Effector CD4-positive, alpha-beta T cell (primary cell): ENCODE measurements around the gene PLEKHG1.
A peak's percentile ranks its signal among the peaks of the same experiment; 100 is the strongest.

Source experiments
- DNase-seq: peaks from one replicate; pipeline ENCODE4 v3.0.0-alpha.2; 2020

Gene PLEKHG1

GRCh38 chr6:150590446-150590845, 9.2 kb upstream of the PLEKHG1 start:
- no peak for DNase-seq

DNA sequence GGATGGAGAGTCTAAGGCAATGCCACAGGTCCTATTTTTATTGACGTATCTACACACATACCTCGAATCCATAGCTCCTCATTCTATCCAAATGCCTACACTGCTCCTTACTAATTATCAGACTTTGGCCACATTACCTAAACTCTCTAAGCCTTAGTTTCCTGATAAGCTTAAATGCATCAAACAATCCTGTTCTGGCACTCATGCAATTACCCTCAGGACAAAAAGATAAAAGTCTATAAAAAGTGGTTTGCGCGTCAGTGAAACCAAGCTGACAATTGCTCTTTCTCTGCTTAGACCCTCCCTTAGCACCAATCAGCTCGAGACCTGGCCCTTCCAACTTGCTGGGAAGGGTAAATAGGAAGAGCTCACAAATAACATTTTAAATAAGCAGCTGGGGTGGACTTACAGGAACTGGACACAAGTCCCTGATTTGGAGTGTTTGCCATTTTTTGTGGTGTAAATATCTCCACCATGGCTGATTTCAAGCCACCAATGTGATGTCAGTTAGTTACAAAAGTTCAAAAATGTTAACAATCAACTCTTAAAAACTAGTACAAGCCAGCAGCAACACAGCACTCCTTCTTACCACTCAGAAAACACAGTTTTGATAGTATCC, 7.2 kb upstream of the PLEKHG1 start:
- no peak for DNase-seq

GRCh38 chr6:150593119-150593518, 6.6 kb upstream of the PLEKHG1 start:
- DNase-seq, result no peak

GRCh38 chr6:150596439-150596838, 3.2 kb upstream of the PLEKHG1 start:
- DNase-seq, result no peak

GRCh38 chr6:150598401-150598800, 1.3 kb upstream of the PLEKHG1 start:
- no peak for DNase-seq

- no peak for DNase-seq
Measured at GRCh38 chr6:150598858-150599198, 857 bp upstream of the PLEKHG1 start.

- no peak for DNase-seq
Measured at GRCh38 chr6:150600010-150600300, 270 bp downstream of the PLEKHG1 start.

DNA sequence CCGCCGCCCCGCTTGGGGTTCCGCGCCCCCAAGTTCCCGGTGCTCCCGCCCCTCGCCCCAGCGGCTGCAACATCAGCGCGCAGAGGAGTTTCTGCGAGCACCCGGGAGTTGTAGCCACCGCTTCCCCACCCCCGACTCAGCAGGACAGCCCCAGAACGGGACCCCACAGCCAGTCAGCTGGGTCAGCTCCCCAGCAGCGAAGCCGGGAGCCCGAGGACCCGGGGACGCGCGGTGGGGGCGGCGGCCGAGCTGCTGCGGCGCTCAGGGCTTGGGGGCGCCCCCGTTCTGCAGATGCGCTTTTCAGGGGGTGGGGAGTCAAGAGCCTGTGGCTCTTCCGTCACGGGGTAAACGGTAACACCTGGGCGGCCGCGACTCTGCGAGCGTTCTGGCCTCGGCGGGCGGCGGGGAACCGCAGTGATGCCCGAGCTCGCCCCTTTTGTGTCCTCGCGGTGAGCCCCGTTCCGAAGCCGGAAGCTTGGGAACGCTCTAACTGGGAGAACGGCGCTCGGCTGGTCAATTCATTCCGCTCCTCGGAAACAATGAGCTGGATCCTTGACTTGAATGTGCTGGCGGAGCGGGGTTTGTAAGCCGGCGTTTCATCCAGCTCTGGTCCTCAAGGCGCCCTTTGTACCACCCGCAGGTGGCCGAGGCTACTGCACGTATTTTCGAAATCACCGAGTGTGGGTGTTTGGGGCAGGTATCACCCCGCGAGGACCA, 774 bp downstream of the PLEKHG1 start:
- peak; percentile 30 for DNase-seq

- no peak for DNase-seq
Measured at GRCh38 chr6:150601439-150601838, 1.8 kb downstream of the PLEKHG1 start.

DNA sequence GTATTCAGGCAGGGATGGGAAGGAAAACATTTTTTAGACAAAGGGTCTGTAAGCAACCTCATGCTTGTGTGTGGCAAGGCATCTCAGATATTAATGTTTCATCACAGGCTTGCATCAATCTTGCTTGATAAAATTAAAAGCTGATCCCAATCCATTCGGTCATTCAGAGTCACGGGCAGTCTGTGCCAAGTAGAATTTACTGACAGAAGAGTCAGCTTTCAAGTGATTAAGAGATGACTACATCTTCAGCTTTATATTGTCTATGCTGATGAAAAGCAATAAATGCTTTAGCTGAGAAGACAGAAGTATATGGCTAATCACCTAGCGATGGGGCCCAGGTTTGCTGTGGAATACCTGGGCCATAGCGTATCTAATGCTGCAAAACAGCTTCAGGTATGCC, 3.5 kb downstream of the PLEKHG1 start:
- no peak for DNase-seq

- no peak for DNase-seq
Measured at GRCh38 chr6:150604467-150604866, 4.8 kb downstream of the PLEKHG1 start.

DNA sequence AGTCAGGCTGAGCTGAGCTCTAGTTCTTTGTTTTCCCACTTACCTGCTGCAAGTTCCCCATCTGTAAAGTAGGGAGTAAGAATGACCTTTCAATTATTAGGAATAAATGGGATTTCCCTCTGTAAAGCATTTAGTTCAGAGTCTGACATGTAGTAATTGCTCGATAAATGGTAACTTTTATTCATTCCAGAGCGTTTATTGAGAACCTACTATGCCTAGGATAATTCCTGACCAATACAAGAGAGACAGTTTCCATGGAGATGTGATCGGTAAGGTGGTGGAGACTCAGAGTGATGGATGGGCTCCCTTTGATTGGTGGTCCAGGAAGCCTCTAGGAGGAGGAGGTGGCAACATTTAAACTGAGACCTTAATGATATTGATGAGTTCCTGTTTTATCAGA, 5.6 kb downstream of the PLEKHG1 start:
- DNase-seq, result no peak

DNA sequence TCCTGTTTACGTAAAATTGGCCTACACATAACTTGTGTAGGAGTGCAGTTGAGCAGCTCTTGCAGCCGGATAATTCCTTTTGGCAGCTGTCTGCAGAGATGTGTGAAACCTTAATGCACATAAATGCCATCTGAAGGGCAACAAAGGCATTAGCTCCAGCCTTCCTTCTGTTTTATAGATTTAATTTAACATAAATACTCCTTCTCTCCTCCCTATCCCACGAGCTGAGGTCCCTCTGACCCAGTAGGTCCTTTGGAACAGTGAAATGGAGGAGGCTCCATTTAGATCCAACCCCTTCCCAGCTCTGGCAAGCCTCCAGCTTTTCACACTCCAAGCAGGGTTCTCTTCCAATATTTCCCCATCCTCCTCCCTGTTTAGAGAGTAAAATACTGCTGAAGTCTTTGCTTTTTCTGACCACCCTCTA, 6.5 kb downstream of the PLEKHG1 start:
- no peak for DNase-seq

- no peak for DNase-seq
Measured at GRCh38 chr6:150606647-150607328, 7.1 kb downstream of the PLEKHG1 start.

DNA sequence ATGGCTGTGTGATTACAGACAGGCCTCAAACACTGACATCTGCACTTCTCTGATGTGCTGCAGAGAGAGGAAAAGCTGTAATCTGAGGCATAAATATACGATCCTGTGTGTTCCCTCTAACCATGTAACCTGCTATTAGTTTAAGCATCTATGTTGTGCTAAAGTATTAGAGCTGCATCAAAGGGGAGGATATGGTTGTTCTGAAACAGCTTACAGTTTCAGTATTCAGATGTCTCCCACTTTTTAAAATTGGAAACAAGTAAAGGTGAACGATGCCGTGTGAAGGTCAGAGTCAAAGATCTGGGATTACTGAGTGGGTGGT, 7.6 kb downstream of the PLEKHG1 start:
- no peak for DNase-seq

- no peak for DNase-seq
Measured at GRCh38 chr6:150610584-150610983, 10.9 kb downstream of the PLEKHG1 start.

GRCh38 chr6:150613269-150613668, 13.6 kb downstream of the PLEKHG1 start:
- no peak for DNase-seq

- no peak for DNase-seq
Measured at GRCh38 chr6:150615967-150616366, 16.3 kb downstream of the PLEKHG1 start.

DNA sequence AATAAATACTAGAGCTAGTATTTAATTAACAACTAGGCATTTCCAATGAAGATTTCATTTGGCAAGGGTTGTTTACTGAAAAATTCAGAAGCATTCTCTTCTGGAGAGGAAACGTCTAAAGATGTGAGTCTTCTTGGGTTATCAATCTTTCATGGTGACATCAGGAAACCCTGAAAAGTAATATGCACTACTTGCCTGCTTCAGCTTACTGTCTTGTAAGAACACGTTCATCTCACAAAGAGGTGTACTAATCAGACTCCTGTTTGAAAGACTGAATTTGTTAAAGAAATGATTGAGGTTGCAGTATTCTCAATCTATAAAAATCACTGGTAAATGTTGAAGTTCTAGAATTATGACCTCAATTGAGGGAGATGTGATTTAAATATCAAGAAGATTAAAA, 16.9 kb downstream of the PLEKHG1 start:
- DNase-seq, result no peak

DNA sequence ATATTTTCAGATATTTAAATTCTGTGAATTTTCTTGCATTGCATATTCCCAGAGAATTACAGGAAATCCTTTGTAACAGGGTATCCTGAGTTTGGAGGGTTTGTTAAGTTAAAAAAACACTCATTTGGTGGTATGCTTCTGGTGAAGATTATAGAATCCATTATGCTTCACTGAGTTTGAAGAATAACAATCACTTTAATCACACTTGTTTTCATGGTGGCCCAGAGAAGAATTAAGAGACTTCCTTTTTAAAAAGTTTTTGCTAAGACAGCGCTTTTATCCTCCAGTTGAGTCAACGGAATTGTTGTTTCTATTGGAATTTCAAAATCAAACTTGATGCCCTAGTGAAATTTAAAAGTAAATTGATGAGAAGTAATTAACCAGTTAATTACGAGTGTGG, 17.4 kb downstream of the PLEKHG1 start:
- no peak for DNase-seq

GRCh38 chr6:150617496-150618460, 18.1 kb downstream of the PLEKHG1 start:
- no peak for DNase-seq

DNA sequence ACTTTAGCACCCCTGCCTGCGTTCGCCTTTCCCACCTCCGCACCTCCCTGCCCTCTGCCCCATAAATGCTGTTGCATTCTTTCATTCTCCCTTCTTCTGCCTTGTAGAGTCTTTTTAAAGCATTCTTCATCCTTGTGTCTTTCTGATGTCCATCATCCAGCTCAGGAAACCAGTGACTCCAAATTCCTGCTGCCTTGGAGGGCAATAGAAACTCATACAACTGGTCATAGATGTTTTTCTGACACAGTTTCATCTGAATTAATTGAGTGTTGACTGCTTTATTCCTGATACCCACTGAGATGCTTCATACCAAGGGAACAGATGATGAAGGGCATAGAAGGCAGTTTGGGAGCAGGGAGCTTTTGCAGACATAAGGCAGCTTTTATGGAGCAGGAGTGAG, 19.6 kb downstream of the PLEKHG1 start:
- DNase-seq, result no peak

GRCh38 chr6:150620244-150620643, 20.6 kb downstream of the PLEKHG1 start:
- no peak for DNase-seq

DNA sequence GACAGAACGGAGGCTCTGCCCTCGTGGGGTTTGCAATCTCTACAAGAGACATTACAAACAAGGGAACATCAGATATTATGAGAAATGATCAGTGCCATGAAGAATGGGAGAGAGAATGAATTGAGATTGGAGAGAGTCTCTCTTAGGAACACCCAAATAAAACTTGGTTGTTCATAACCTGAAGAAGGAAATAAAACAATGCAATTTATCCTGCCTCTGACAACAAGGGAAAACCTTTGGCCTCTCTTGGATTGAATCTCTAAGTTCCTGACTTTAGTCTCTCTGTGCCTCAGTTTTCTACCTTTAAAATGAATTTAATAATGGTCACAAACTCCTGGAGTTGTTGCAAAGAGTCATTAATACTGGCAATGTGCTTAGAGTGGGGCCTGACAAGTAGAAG, 21.1 kb downstream of the PLEKHG1 start:
- no peak for DNase-seq
